Liver (tissue), 9 donors: ENCODE results near the gene BAG3. TPM values are rescaled to one million over a fixed set of nuclear protein-coding genes. Genes with fewer than 3 reads are reported as not detected.

Experiments
- DNase-seq: peaks from one replicate; pipeline ENCODE4 v3.0.0-alpha.2; 2017; ENCODE audit warnings: low spot score
- H3K27ac ChIP-seq, 2 donors: one replicate each; pipeline ENCODE4 v1.7.0; 2013; ENCODE audit warnings: inconsistent platforms in 2 of 2, low read length in 2 of 2, control low read depth in 1 of 2, low read depth in 1 of 2, mild to moderate bottlenecking in 1 of 2
- H3K27me3 ChIP-seq, 4 donors: one replicate each; pipeline versions ENCODE4 v1.6.1 to v1.7.0; 2013; ENCODE audit warnings: low read length in 3 of 4, inconsistent platforms in 1 of 4, mild to moderate bottlenecking in 1 of 4, moderate library complexity in 1 of 4; ENCODE audit not compliant: control insufficient read depth in 4 of 4, insufficient read depth in 4 of 4
- H3K36me3 ChIP-seq, 4 donors: one replicate each; pipeline versions ENCODE4 v1.6.1 to v1.7.0; 2013; ENCODE audit warnings: low read length in 3 of 4, mild to moderate bottlenecking in 3 of 4, low read depth in 1 of 4, moderate library complexity in 1 of 4; ENCODE audit not compliant: control insufficient read depth in 4 of 4, insufficient read depth in 3 of 4
- H3K4me1 ChIP-seq, 4 donors: one replicate each; pipeline versions ENCODE4 v1.6.1 to v1.7.0; 2013; ENCODE audit warnings: low read length in 3 of 4, mild to moderate bottlenecking in 3 of 4, moderate library complexity in 1 of 4; ENCODE audit not compliant: control insufficient read depth in 4 of 4, insufficient read depth in 4 of 4
- H3K4me3 ChIP-seq, 3 donors: one replicate each; pipeline versions ENCODE4 v1.6.1 to v1.7.0; 2013; ENCODE audit warnings: low read length in 3 of 3, control low read depth in 1 of 3, low read depth in 1 of 3, mild to moderate bottlenecking in 1 of 3
- H3K9ac ChIP-seq, 2 donors: one replicate each; pipeline ENCODE4 v1.7.0; 2013; ENCODE audit warnings: low read length in 2 of 2, mild to moderate bottlenecking in 2 of 2, moderate library complexity in 2 of 2, control low read depth in 1 of 2, low read depth in 1 of 2
- H3K9me3 ChIP-seq, 4 donors: one replicate each; pipeline versions ENCODE4 v1.6.1 to v1.7.0; 2013; ENCODE audit warnings: low read length in 3 of 4; ENCODE audit not compliant: control insufficient read depth in 4 of 4
- FOXA1 ChIP-seq: IDR thresholded peaks from 2 replicates; pipeline ENCODE4 v1.6.1; 2016; ENCODE audit warnings: antibody characterized with exemption
- FOXA2 ChIP-seq: IDR thresholded peaks from 2 replicates; pipeline ENCODE4 v1.6.1; 2016; ENCODE audit warnings: antibody characterized with exemption
- GABPA ChIP-seq, 2 donors: IDR thresholded peaks in 1 of 2; conservative IDR thresholded peaks in 1 of 2; 2 replicates each; pipeline ENCODE4 v1.6.1; 2016; ENCODE audit warnings: antibody characterized with exemption in 2 of 2, mild to moderate bottlenecking in 1 of 2, moderate library complexity in 1 of 2
- HNF4A ChIP-seq, 2 donors: conservative IDR thresholded peaks; 2 replicates each; pipeline ENCODE4 v1.6.1; 2016; ENCODE audit warnings: antibody characterized with exemption in 2 of 2, mild to moderate bottlenecking in 2 of 2
- HNF4G ChIP-seq: IDR thresholded peaks from 2 replicates; pipeline ENCODE4 v1.6.1; 2016; ENCODE audit warnings: antibody characterized with exemption
- JUND ChIP-seq, 2 donors: IDR thresholded peaks; 2 replicates each; pipeline ENCODE4 v1.6.1; 2016; ENCODE audit warnings: antibody characterized with exemption in 2 of 2
- NR2F2 ChIP-seq: IDR thresholded peaks from 2 replicates; pipeline ENCODE4 v1.6.1; 2016; ENCODE audit warnings: antibody characterized with exemption
- SP1 ChIP-seq: IDR thresholded peaks from 2 replicates; pipeline ENCODE4 v1.6.1; 2018; ENCODE audit warnings: antibody characterized with exemption, mild to moderate bottlenecking
- TAF1 ChIP-seq: conservative IDR thresholded peaks from 2 replicates; pipeline ENCODE4 v1.6.1; 2016; ENCODE audit warnings: antibody characterized with exemption, mild to moderate bottlenecking
- WGBS: extraction: QIAGEN DNeasy Blood & Tissue Kit; methylation state at CpG from one replicate; pipeline ENCODE4 v1.1.7; 2013; 5-methylcytosine and 5-hydroxymethylcytosine counted together
- polyA plus RNA-seq, 2 donors: library from polyadenylated mRNA; stranded (reverse) in 1 of 2; unstranded in 1 of 2; fragments of 200-250 nt in 1 of 2; fragments of >200 nt in 1 of 2; fragmentation: Nextera tagmentation in 1 of 2; extraction: Ambion mirVana in 1 of 2; gene quantifications; one replicate each; pipeline versions ENCODE4 v1.2.1 to v1.2.3, GENCODE V29; 2013 to 2015
- total RNA-seq, 2 donors: library from RNA; depleted of rRNA; stranded (reverse); fragments of >200 nt; gene quantifications; one replicate each; pipeline ENCODE4 v1.2.3, GENCODE V29; 2014
- TF ChIP-seq, protein P1 (sequence below): IDR thresholded peaks from 2 replicates; pipeline ENCODE4 v1.6.1; 2016; ENCODE audit warnings: antibody characterized with exemption
- TF ChIP-seq, protein P2 (sequence below): fragments of 150-350 bp; IDR thresholded peaks from 2 replicates; pipeline ENCODE4 v1.5.1; 2017; ENCODE audit warnings: improper control_type of control experiment, low read depth, low read length; ENCODE audit not compliant: missing input control
- TF ChIP-seq, protein P3 (sequence below): IDR thresholded peaks from 2 replicates; pipeline ENCODE4 v1.6.1; 2016; ENCODE audit warnings: antibody characterized with exemption
- TF ChIP-seq, protein P4 (sequence below): IDR thresholded peaks from 2 replicates; pipeline ENCODE4 v1.6.1; 2016; ENCODE audit warnings: antibody characterized with exemption
- donor health status: healthy.
- donor health status: healthy.
- donor health status: healthy.
- donor health status: healthy.
- donor health status: healthy.

The BAG3 gene
- total and polyA plus RNA-seq, 4 donors: 2.2 to 15.1 (median 6.3) TPM

DNA sequence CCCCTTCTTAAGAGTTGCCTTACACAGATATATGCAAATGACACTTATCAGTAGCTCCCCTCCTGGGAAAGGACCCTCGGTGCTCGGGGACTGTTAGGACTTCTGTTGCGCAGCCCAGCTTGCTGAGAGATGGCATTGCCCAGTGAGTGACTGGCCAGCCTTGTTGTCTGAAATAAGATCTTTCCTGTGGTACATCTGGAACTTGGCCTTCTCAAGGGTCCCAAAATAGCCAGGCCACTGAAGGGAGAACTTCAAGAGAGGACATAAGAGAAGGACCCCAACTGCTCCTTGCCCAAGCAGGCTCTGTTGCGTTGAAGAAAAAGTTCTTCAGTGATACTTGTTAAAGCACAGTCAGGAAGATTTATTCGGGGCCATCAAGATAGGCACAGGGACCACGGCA, 17.3 kb downstream of the BAG3 start:
- H3K27ac ChIP-seq: no peak overlapping the region
- peaks cover 0 to 8% (median 6%) of the 10 kb centered on the region in 4 donors for H3K4me1 ChIP-seq
- TF ChIP-seq HNF4G (no peak), HNF4A (conservative IDR thresholded peaks at IDR 0.05) (no peak), FOXA1 (no peak), TAF1 (no peak)
- TF ChIP-seq, protein P1, sequence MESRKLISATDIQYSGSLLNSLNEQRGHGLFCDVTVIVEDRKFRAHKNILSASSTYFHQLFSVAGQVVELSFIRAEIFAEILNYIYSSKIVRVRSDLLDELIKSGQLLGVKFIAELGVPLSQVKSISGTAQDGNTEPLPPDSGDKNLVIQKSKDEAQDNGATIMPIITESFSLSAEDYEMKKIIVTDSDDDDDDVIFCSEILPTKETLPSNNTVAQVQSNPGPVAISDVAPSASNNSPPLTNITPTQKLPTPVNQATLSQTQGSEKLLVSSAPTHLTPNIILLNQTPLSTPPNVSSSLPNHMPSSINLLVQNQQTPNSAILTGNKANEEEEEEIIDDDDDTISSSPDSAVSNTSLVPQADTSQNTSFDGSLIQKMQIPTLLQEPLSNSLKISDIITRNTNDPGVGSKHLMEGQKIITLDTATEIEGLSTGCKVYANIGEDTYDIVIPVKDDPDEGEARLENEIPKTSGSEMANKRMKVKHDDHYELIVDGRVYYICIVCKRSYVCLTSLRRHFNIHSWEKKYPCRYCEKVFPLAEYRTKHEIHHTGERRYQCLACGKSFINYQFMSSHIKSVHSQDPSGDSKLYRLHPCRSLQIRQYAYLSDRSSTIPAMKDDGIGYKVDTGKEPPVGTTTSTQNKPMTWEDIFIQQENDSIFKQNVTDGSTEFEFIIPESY: no peak
- TF ChIP-seq, protein P2, sequence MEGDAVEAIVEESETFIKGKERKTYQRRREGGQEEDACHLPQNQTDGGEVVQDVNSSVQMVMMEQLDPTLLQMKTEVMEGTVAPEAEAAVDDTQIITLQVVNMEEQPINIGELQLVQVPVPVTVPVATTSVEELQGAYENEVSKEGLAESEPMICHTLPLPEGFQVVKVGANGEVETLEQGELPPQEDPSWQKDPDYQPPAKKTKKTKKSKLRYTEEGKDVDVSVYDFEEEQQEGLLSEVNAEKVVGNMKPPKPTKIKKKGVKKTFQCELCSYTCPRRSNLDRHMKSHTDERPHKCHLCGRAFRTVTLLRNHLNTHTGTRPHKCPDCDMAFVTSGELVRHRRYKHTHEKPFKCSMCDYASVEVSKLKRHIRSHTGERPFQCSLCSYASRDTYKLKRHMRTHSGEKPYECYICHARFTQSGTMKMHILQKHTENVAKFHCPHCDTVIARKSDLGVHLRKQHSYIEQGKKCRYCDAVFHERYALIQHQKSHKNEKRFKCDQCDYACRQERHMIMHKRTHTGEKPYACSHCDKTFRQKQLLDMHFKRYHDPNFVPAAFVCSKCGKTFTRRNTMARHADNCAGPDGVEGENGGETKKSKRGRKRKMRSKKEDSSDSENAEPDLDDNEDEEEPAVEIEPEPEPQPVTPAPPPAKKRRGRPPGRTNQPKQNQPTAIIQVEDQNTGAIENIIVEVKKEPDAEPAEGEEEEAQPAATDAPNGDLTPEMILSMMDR: no peak

DNA sequence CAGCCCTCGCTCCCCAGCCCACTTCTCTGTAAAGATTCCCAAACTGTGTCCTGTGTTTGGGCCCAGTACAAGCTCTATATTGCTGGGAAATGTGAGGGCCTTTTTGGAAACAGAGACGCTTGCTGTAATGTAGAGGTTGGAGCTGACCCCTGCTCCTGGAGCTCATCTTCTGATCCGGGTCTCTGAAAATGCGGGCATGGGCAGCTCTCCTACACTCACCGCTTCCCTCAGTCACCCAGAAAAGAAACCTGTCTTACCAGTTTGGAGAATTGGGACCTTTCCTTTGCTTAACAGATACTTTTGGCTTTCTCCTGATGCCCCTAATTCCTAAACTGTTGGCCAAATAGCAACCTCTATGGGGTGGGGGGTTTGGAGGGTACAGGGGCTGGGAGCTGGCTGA, 18.2 kb downstream of the BAG3 start:
- 98% methylated on average over 5 of the region's 5 CpGs for WGBS
- Histone ChIP-seq H3K9ac (no peak overlapping the region), H3K9me3 (no peaks in the 10 kb centered on the region), H3K27me3 (no peaks in the 10 kb centered on the region), H3K4me3 (no peak overlapping the region), H3K4me1 (peaks cover 0 to 6% (median 5%) of the 10 kb centered on the region in 4 donors), H3K27ac (no peak overlapping the region), H3K36me3 (peaks cover 16 to 46% (median 25%) of the 10 kb centered on the region in 4 donors)
- no peak for DNase-seq
- TF ChIP-seq, protein P3, sequence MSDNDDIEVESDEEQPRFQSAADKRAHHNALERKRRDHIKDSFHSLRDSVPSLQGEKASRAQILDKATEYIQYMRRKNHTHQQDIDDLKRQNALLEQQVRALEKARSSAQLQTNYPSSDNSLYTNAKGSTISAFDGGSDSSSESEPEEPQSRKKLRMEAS: no peak
- TF ChIP-seq NR2F2: no peak
- TF ChIP-seq HNF4G: no peak
- TF ChIP-seq FOXA1: no peak

More for the DNA sequence above, 17.3 kb downstream of the BAG3 start:
- peaks cover 16 to 37% (median 21%) of the 10 kb centered on the region in 4 donors for H3K36me3 ChIP-seq
- WGBS: 93% methylated on average over 6 of the region's 6 CpGs
- no peak overlapping the region for H3K9ac ChIP-seq
- no peaks in the 10 kb centered on the region for H3K27me3 ChIP-seq
- H3K4me3 ChIP-seq: no peak overlapping the region
- no peaks in the 10 kb centered on the region for H3K9me3 ChIP-seq
- DNase-seq: no peak

DNA sequence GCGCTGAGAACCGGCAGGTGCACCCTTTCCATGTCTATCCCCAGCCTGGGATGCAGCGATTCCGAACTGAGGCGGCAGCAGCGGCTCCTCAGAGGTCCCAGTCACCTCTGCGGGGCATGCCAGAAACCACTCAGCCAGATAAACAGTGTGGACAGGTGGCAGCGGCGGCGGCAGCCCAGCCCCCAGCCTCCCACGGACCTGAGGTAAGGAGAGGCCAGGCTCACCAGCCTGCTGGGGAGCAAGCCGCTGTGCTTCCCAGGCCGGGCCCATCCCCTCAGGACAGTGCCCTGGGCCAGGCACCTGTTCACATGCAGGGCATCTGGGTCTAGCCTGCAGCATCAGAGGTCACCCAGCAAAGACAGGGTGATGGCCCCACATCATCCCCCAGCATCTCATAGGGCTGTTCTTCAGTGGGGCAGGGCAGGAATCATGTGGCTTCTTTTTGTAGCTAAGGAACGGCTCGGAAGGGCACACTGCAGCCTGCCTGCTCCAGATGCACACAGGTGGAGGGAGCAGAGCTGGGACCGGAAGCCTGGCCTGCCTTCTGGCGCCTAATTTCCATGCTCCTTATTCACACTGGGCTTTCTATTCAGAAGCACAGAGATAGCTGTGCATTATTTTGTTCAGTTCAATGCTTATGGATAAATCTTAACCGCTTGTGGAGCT, 18.9 kb downstream of the BAG3 start:
- Histone ChIP-seq H3K27me3 (no peaks in the 10 kb centered on the region), H3K36me3 (peaks cover 16 to 48% (median 25%) of the 10 kb centered on the region in 4 donors), H3K4me1 (peaks cover 0 to 6% (median 4%) of the 10 kb centered on the region in 4 donors), H3K27ac (no peak overlapping the region), H3K9ac (no peak overlapping the region), H3K4me3 (no peak overlapping the region), H3K9me3 (no peaks in the 10 kb centered on the region)
- 96% methylated on average over 18 of the region's 18 CpGs for WGBS
- no peak for DNase-seq
- TF ChIP-seq FOXA2 (no peak), FOXA1 (no peak), JUND (IDR thresholded peaks at IDR 0.05) (no peak), HNF4G (no peak), GABPA (IDR thresholded peaks at IDR 0.05 in 1 of 2, conservative IDR thresholded peaks at IDR 0.05 in 1 of 2) (no peak), SP1 (no peak), NR2F2 (no peak)
- TF ChIP-seq, protein P2: no peak
- TF ChIP-seq, protein P1: no peak
- TF ChIP-seq, protein P4, sequence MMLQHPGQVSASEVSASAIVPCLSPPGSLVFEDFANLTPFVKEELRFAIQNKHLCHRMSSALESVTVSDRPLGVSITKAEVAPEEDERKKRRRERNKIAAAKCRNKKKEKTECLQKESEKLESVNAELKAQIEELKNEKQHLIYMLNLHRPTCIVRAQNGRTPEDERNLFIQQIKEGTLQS: no peak
- TF ChIP-seq, protein P3: no peak
